GM12891 (cell line): ENCODE measurements around the gene SKIL.

Experiments
- PAX5 ChIP-seq: IDR thresholded peaks from 2 replicates; pipeline ENCODE4 v1.6.1; 2011; ENCODE audit warnings: low read length, moderate library complexity, mild to moderate bottlenecking; ENCODE audit not compliant: insufficient read depth, severe bottlenecking
- POLR2A ChIP-seq: IDR thresholded peaks from 2 replicates; pipeline ENCODE4 v1.6.1; 2011; ENCODE audit warnings: low read depth, low read length, control low read depth
- TAF1 ChIP-seq: IDR thresholded peaks from 2 replicates; pipeline ENCODE4 v1.6.1; 2011; ENCODE audit warnings: low read depth, low read length, control low read depth

- no peak for TF ChIP-seq POLR2A
- TF ChIP-seq TAF1 = no peak
- TF ChIP-seq PAX5 = no peak
Observed at GRCh38 chr3:170421111-170421641, 63.7 kb downstream of the SKIL start.
